HCT116 (cell line): Measurements from ENCODE around the gene PLD1. TPM values are rescaled to one million over a fixed set of nuclear protein-coding genes. Genes with fewer than 3 reads are reported as not detected.

ENCODE experiments used
- ATAC-seq: fragments of 200-7000 bp; cut with Tn5 transposase; 2 replicates; pipeline ENCODE4 v1.9.1; 2020; ENCODE audit warnings: mild to moderate bottlenecking, moderate library complexity
- BruUV-seq: library from RNA; stranded (reverse); fragments of 400-500 nt; replicated peaks from 2 replicates; lab custom pipeline; 2021; lab: Mats Ljungman, UMichigan
- CTCF ChIA-PET: fragments of 300-600 bp; sonication (Branson Sonifier 250); formaldehyde crosslinking; loops from one replicate; lab custom pipeline; 2021; ENCODE audit warnings: antibody characterized with exemption; lab: Charles Lee
- POLR2A ChIA-PET: fragments of 300-600, 350-600 bp; sonication (Branson Sonifier 250); formaldehyde crosslinking; loops from one replicate; lab custom pipeline; 2021; ENCODE audit warnings: antibody characterized with exemption; lab: Charles Lee
- RAD21 ChIA-PET, 2 experiments: fragments of 300-600 bp; sonication (Branson Sonifier 250); formaldehyde crosslinking; loops; one replicate each; lab custom pipeline; 2023; ENCODE audit warnings: low total read pairs in 2 of 2; ENCODE audit not compliant: uncharacterized antibody in 2 of 2, unreplicated experiment in 2 of 2, low non-redundant PET in 1 of 2; lab: Charles Lee
- DNase-seq: peaks from one replicate; pipeline ENCODE4 v3.0.0-alpha.2; 2010; ENCODE audit warnings: low read depth, low spot score
- H2AFZ ChIP-seq: fragments of 200-600 bp; shearing (Covaris generic), sonication (generic); 2 replicates; pipeline ENCODE4 v1.6.1; 2017; ENCODE audit warnings: low read depth, mixed run types, mixed read lengths, antibody characterized with exemption, low read length; ENCODE audit not compliant: poor library complexity, severe bottlenecking
- H3K27ac ChIP-seq: 2 replicates; pipeline ENCODE4 v1.5.1; 2012; ENCODE audit warnings: low read depth, low read length
- H3K27me3 ChIP-seq: fragments of 200-600 bp; sonication (generic); 2 replicates; pipeline ENCODE4 v1.6.1; 2016; ENCODE audit warnings: mixed run types, low read length, mixed read lengths; ENCODE audit not compliant: insufficient read depth
- H3K36me3 ChIP-seq, 2 experiments: fragments of 200-500 bp in 1 of 2; fragments of 200-600 bp in 1 of 2; sonication (Bioruptor generic) in 1 of 2; sonication (generic) in 1 of 2; 2 replicates each; pipeline versions ENCODE4 v1.5.1 to v1.6.1; 2014 to 2016; ENCODE audit warnings: low read length in 2 of 2, inconsistent platforms in 1 of 2, mixed read lengths in 1 of 2, mixed run types in 1 of 2; ENCODE audit not compliant: insufficient read depth in 2 of 2, control insufficient read depth in 1 of 2
- H3K4me1 ChIP-seq, 2 experiments: fragments of 200-600 bp in 1 of 2; sonication (generic) in 1 of 2; 2 replicates each; pipeline versions ENCODE4 v1.5.1 to v1.6.1; 2012 to 2017; ENCODE audit warnings: low read length in 2 of 2, inconsistent platforms in 1 of 2, mild to moderate bottlenecking in 1 of 2, mixed read lengths in 1 of 2, mixed run types in 1 of 2, moderate library complexity in 1 of 2; ENCODE audit not compliant: insufficient read depth in 2 of 2, control insufficient read depth in 1 of 2
- H3K4me2 ChIP-seq: fragments of 200-600 bp; sonication (generic); 2 replicates; pipeline ENCODE4 v1.6.1; 2017; ENCODE audit warnings: mixed run types, low read length, mixed read lengths
- H3K4me3 ChIP-seq, 2 experiments: fragments of 200-600 bp in 1 of 2; sonication (generic) in 1 of 2; replicated peaks in 1 of 2; 2 replicates each; pipeline ENCODE4 v1.5.1; 2011 to 2016; ENCODE audit warnings: low read length in 2 of 2, control low read depth in 1 of 2, low read depth in 1 of 2, mild to moderate bottlenecking in 1 of 2, mixed read lengths in 1 of 2, mixed run types in 1 of 2
- H3K79me2 ChIP-seq: fragments of 200-600 bp; sonication (generic); 2 replicates; pipeline ENCODE4 v1.6.1; 2017; ENCODE audit warnings: mild to moderate bottlenecking, mixed run types, low read length, moderate library complexity, mixed read lengths; ENCODE audit not compliant: insufficient read depth
- H3K9ac ChIP-seq: fragments of 200-600 bp; sonication (generic); 2 replicates; pipeline ENCODE4 v1.6.1; 2016; ENCODE audit warnings: low read length, mixed read lengths
- H3K9me2 ChIP-seq: fragments of 200-600 bp; sonication (generic), shearing (Covaris generic); 2 replicates; pipeline ENCODE4 v1.6.1; 2017; ENCODE audit warnings: mixed run types, mild to moderate bottlenecking, moderate library complexity; ENCODE audit not compliant: insufficient read depth
- H3K9me3 ChIP-seq, 2 experiments: fragments of 200-500 bp in 1 of 2; fragments of 200-600 bp in 1 of 2; sonication (Bioruptor generic) in 1 of 2; sonication (generic) in 1 of 2; 2 replicates each; pipeline ENCODE4 v1.6.1; 2014 to 2017; ENCODE audit warnings: low read length in 2 of 2, mixed read lengths in 2 of 2, inconsistent platforms in 1 of 2, low read depth in 1 of 2, mild to moderate bottlenecking in 1 of 2, mixed run types in 1 of 2, moderate library complexity in 1 of 2; ENCODE audit not compliant: control insufficient read depth in 1 of 2, insufficient read depth in 1 of 2
- H4K20me1 ChIP-seq: fragments of 200-600 bp; sonication (generic), shearing (Covaris generic); 2 replicates; pipeline ENCODE4 v1.6.1; 2017; ENCODE audit warnings: mixed run types, mild to moderate bottlenecking, moderate library complexity; ENCODE audit not compliant: insufficient read depth
- CBX3 ChIP-seq: IDR thresholded peaks from 2 replicates; pipeline ENCODE4 v1.6.1; 2012; ENCODE audit warnings: low read depth
- EGR1 ChIP-seq: IDR thresholded peaks from 2 replicates; pipeline ENCODE4 v1.6.1; 2012; ENCODE audit warnings: low read depth
- ELF1 ChIP-seq: IDR thresholded peaks from 2 replicates; pipeline ENCODE4 v1.6.1; 2012; ENCODE audit warnings: low read depth, borderline replicate concordance
- EZH2phosphoT487 ChIP-seq: fragments of 200-600 bp; IDR thresholded peaks from 2 replicates; pipeline ENCODE4 v1.6.1; 2018; ENCODE audit warnings: antibody characterized with exemption, borderline replicate concordance
- FOSL1 ChIP-seq: IDR thresholded peaks from 2 replicates; pipeline ENCODE4 v1.6.1; 2012; ENCODE audit warnings: low read depth
- POLR2A ChIP-seq: IDR thresholded peaks from 2 replicates; pipeline ENCODE4 v1.7.0; 2011; ENCODE audit warnings: borderline replicate concordance; ENCODE audit not compliant: insufficient read depth, insufficient read length; ENCODE audit errors: extremely low read depth
- POLR2AphosphoS5 ChIP-seq: IDR thresholded peaks from 2 replicates; pipeline ENCODE4 v1.6.1; 2011; ENCODE audit warnings: mild to moderate bottlenecking, low read depth, low read length, moderate library complexity
- SIN3A ChIP-seq: IDR thresholded peaks from 2 replicates; pipeline ENCODE4 v1.6.1; 2012; ENCODE audit warnings: low read depth
- SRF ChIP-seq: IDR thresholded peaks from 2 replicates; pipeline ENCODE4 v1.6.1; 2012; ENCODE audit warnings: low read depth
- TCF7L2 ChIP-seq: IDR thresholded peaks from 2 replicates; pipeline ENCODE4 v1.7.0; 2011; ENCODE audit warnings: borderline replicate concordance, inconsistent platforms; ENCODE audit not compliant: insufficient read depth, insufficient read length; ENCODE audit errors: extremely low read depth
- YY1 ChIP-seq: IDR thresholded peaks from 2 replicates; pipeline ENCODE4 v1.6.1; 2011; ENCODE audit warnings: low read length, low read depth, moderate library complexity, mild to moderate bottlenecking; ENCODE audit not compliant: insufficient replicate concordance; ENCODE audit errors: extremely low read depth
- ZNF274 ChIP-seq: fragments of 200-500 bp; sonication (Bioruptor generic); IDR thresholded peaks from 2 replicates; pipeline ENCODE4 v1.6.1; 2014; ENCODE audit warnings: mild to moderate bottlenecking, low read depth, low read length, inconsistent platforms
- intact Hi-C: fragments of 100-400 bp; cut with micrococcal nuclease; formaldehyde crosslinking; loops from 2 replicates; pipeline ENCODE4 v1.10.0; 2022
- total RNA-seq: library from RNA; stranded (reverse); gene quantifications from one replicate; pipeline ENCODE4 v1.2.1, GENCODE V29; 2021; ENCODE audit not compliant: unreplicated experiment
- TF ChIP-seq, protein P1 (sequence below): IDR thresholded peaks from 2 replicates; pipeline ENCODE4 v1.6.1; 2012; ENCODE audit warnings: low read depth
- TF ChIP-seq, protein P2 (sequence below): IDR thresholded peaks from 2 replicates; pipeline ENCODE4 v1.6.1; 2012
- TF ChIP-seq, protein P3 (sequence below), 3 experiments: fragments of 200-600 bp in 1 of 3; sonication (generic) in 1 of 3; IDR thresholded peaks in 2 of 3; conservative IDR thresholded peaks in 1 of 3; 2 replicates each; pipeline ENCODE4 v1.5.1; 2012 to 2017; ENCODE audit warnings: low read depth in 2 of 3, low read length in 2 of 3, antibody characterized with exemption in 1 of 3, borderline replicate concordance in 1 of 3, control low read depth in 1 of 3, mild to moderate bottlenecking in 1 of 3, mixed read lengths in 1 of 3, mixed run types in 1 of 3, moderate library complexity in 1 of 3; ENCODE audit not compliant: insufficient read depth in 1 of 3

Gene PLD1
- total RNA-seq, 1 experiment from 2014 or later = 8.4 TPM

DNA sequence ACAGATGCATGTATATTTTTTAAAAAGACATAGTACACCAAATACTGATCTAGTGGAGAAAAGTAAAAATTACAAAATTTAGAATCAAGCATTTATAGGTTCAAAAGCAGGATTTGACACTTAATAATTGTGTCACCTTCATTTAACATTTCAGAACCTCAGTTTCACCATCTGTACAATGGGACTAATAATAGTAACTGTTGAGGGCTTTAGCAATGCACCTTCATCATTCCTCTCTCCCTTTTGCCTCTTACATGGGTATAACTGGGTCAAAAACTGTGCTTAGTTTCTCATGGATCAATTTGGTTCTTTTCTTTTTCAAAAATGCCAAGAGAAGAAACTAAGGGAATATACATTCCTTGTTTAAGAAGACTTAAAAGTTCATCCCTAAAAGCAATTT is 27.4 kb upstream of the PLD1 start:
- H3K4me2 ChIP-seq = no peak overlapping the region
- DNase-seq = no peak
- CTCF ChIA-PET = no interaction called here

DNA sequence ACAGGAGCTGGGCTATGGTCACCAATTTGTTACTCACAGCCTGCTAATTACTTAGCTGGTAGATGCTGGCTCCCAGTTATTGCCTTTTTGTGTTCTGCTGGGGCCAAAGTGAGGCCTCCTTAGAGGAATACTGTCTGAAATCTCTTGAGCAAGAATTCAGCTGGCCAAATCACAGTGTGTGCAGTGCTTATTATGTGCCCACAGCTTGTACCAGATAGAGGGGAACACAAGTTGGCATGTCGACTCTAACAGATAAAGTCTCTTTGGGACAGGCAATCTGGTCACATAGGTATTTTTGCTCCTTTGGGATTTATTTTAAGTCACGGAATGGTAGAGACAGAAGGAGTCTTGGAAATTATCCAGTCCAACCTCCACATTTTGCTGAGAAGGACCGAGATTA is 26.6 kb upstream of the PLD1 start:
- Histone ChIP-seq H3K4me1 (no peaks in the 10 kb centered on the region), H4K20me1 (no peaks in the 10 kb centered on the region), H3K9me2 (no peaks in the 10 kb centered on the region), H3K36me3 (no peaks in the 10 kb centered on the region), H2AFZ (no peak overlapping the region), H3K27me3 (no peaks in the 10 kb centered on the region), H3K9ac (no peak overlapping the region), H3K4me2 (no peak overlapping the region), H3K79me2 (no peaks in the 10 kb centered on the region), H3K27ac (no peak overlapping the region), H3K4me3 (no peak overlapping the region), H3K9me3 (no peaks in the 10 kb centered on the region)
- BruUV-seq = no TSS peak
- no peak for ATAC-seq
- ChIA-PET CTCF (no interaction called here), POLR2A (no interaction called here), RAD21 (no interaction called here)
- no peak for DNase-seq
- intact Hi-C loops = loop anchor here (10.0 kb wide), 1 partner anchor 272 kb away; no protein-coding TSS in a partner anchor
- TF ChIP-seq POLR2AphosphoS5 = no peak
- no peak for TF ChIP-seq CBX3
- no peak for TF ChIP-seq POLR2A
- no peak for TF ChIP-seq TCF7L2
- no peak for TF ChIP-seq SRF
- no peak for TF ChIP-seq EGR1
- TF ChIP-seq SIN3A = no peak
- TF ChIP-seq, protein P1, sequence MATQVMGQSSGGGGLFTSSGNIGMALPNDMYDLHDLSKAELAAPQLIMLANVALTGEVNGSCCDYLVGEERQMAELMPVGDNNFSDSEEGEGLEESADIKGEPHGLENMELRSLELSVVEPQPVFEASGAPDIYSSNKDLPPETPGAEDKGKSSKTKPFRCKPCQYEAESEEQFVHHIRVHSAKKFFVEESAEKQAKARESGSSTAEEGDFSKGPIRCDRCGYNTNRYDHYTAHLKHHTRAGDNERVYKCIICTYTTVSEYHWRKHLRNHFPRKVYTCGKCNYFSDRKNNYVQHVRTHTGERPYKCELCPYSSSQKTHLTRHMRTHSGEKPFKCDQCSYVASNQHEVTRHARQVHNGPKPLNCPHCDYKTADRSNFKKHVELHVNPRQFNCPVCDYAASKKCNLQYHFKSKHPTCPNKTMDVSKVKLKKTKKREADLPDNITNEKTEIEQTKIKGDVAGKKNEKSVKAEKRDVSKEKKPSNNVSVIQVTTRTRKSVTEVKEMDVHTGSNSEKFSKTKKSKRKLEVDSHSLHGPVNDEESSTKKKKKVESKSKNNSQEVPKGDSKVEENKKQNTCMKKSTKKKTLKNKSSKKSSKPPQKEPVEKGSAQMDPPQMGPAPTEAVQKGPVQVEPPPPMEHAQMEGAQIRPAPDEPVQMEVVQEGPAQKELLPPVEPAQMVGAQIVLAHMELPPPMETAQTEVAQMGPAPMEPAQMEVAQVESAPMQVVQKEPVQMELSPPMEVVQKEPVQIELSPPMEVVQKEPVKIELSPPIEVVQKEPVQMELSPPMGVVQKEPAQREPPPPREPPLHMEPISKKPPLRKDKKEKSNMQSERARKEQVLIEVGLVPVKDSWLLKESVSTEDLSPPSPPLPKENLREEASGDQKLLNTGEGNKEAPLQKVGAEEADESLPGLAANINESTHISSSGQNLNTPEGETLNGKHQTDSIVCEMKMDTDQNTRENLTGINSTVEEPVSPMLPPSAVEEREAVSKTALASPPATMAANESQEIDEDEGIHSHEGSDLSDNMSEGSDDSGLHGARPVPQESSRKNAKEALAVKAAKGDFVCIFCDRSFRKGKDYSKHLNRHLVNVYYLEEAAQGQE = no peak
- TF ChIP-seq EZH2phosphoT487 = no peak
- no peak for TF ChIP-seq ZNF274

More for the DNA sequence above, 27.4 kb upstream of the PLD1 start:
- ATAC-seq = no peak
- no TSS peak for BruUV-seq
- H3K27ac ChIP-seq = no peak overlapping the region
- no peak overlapping the region for H3K4me3 ChIP-seq
- ChIA-PET POLR2A (no interaction called here), RAD21 (no interaction called here)
- no peak overlapping the region for H3K9ac ChIP-seq
- no peaks in the 10 kb centered on the region for H3K9me3 ChIP-seq
- H3K27me3 ChIP-seq = no peaks in the 10 kb centered on the region
- H3K36me3 ChIP-seq = no peaks in the 10 kb centered on the region
- no peaks in the 10 kb centered on the region; the same call in 1 of the 2 replicates for H3K9me2 ChIP-seq
- H2AFZ ChIP-seq = no peak overlapping the region
- no peaks in the 10 kb centered on the region for H3K4me1 ChIP-seq
- H4K20me1 ChIP-seq = no peaks in the 10 kb centered on the region
- TF ChIP-seq, protein P2, sequence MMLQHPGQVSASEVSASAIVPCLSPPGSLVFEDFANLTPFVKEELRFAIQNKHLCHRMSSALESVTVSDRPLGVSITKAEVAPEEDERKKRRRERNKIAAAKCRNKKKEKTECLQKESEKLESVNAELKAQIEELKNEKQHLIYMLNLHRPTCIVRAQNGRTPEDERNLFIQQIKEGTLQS = no peak
- no peak for TF ChIP-seq ELF1
- no peak for TF ChIP-seq CBX3
- no peak for TF ChIP-seq EGR1
- TF ChIP-seq, protein P3, sequence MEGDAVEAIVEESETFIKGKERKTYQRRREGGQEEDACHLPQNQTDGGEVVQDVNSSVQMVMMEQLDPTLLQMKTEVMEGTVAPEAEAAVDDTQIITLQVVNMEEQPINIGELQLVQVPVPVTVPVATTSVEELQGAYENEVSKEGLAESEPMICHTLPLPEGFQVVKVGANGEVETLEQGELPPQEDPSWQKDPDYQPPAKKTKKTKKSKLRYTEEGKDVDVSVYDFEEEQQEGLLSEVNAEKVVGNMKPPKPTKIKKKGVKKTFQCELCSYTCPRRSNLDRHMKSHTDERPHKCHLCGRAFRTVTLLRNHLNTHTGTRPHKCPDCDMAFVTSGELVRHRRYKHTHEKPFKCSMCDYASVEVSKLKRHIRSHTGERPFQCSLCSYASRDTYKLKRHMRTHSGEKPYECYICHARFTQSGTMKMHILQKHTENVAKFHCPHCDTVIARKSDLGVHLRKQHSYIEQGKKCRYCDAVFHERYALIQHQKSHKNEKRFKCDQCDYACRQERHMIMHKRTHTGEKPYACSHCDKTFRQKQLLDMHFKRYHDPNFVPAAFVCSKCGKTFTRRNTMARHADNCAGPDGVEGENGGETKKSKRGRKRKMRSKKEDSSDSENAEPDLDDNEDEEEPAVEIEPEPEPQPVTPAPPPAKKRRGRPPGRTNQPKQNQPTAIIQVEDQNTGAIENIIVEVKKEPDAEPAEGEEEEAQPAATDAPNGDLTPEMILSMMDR (IDR thresholded peaks at IDR 0.05 in 2 of 3, conservative IDR thresholded peaks at IDR 0.05 in 1 of 3; ENCODE audit: borderline replicate concordance in 1 of 3, insufficient read depth in 1 of 3, low read depth in 2 of 3, low read length in 2 of 3) = no peak
- TF ChIP-seq YY1 = no peak
- TF ChIP-seq SRF = no peak
- no peak for TF ChIP-seq FOSL1
- no peaks in the 10 kb centered on the region for H3K79me2 ChIP-seq
- intact Hi-C loops = loop anchor here (10.0 kb wide), 1 partner anchor 273 kb away; no protein-coding TSS in a partner anchor
